IPS DF 19.7 (cell line): ENCODE data around the gene IL19.

Experiments used
- DNase-seq: peaks from one replicate; pipeline ENCODE4 v3.0.0-alpha.2; 2013; ENCODE audit warnings: low read depth, low spot score

IL19 gene, protein sequence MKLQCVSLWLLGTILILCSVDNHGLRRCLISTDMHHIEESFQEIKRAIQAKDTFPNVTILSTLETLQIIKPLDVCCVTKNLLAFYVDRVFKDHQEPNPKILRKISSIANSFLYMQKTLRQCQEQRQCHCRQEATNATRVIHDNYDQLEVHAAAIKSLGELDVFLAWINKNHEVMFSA

DNA sequence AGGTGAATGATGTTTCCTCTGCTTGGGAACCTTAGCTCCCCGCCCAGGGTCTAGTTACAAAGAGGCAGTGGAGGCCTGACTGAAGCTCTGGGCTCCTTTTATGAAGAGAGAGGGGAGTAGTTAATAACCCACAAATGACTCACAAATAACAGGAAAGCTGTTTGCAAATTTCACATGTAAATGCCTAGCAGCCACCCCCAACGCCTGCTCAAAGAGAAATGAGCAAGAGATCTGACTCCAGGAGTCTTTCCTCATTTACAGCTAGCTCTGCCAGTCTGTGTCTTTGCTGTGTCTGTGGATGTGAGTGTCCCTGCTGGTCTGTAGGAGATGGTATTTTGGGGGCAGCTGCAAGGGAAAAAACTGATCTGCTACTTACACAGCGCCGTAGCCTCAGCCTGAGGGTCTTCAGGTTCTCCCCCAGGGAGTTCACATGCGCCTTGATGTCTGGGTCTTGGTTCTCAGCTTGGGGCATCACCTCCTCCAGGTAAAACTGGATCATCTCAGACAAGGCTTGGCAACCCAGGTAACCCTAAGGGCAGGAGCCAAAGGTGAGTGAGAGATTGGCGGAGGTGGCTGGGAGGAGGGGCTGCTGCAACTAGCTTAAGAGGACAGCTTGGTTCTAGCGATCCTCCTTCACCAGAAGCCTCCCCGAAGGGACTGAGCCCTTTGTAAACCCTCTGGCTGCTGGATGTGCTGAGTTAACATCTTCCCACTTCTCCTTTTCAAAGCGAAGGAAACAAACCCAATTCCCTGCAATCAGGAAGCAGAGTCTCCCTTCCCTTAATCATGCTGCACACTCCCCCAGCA is at the start of gene IL19:
Gene IL19 (plus strand): TSS at position 243 of the 807 bp plus-strand sequence. CDS start 65,890 bp downstream, outside the sequence.
- DNase-seq = no peak

DNA sequence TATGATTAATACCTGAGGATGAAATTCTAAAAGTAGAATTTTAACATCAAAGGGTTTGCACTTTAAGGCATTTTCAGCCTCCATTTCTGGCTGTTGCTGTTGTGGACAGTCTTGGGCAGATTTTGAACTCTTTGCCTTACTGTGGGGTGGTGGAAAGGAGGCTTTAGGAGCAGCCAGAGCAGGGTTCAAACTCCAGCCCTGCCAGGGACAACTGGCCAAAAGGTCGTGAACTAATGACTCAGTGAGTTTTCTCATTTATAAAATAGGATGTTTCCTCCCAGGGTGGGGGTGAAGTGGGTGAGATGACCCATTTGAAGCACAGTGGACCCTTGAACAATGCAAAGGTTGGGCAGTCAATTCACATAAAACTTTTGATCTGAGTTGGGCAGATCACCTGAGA is 49.1 kb upstream of the IL19 start:
- no peak for DNase-seq

DNA sequence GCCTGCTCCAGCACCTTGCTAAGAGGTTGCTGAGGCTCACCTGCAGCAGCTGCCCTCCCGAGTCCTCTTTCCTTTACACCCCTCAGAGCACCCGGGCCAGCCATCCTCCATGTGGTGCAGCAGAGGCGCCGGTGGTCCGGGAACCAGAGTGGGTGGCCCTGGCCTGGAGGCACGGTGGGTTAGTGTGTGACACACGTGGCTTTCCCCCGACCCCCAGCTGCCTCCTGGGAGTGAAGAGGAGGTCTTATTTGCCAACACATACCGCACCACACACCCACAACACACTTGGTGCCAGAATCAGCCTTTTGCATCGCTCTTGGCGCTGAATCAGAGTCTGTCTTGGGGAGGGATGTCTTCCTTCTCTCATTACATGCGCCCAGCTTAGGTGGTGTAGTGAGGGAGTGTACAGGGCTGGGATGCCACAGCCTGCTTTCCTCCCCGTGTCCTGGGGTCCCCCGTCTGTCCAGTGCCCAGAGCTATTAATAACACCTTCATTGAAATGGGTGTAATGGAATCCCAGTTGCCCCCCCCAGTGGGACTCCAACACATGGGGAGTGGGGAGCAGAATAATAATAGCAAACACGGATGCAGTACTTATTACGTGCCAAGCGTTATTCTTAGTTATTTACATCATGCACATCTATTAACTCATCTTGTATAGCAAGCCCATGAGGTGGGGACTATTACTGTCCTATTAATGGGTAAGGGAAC is 47.7 kb upstream of the IL19 start:
- DNase-seq = no peak

DNA sequence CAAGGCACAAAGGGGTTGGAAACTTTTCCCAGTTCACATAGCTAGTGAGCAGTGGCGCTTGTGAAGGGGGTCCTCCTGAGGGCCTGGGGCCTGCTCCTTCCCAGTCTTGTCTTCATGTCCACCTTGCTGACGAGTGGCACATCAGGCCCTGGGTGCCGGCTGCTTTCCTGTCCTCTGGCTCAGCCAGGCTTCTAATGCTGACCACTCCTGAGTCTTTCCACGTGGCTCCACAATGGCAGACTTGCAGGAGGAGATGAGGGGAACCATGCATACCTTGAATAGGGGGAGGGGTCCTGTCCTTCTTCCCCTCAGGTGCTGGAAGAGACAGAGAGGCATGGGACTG is 47.1 kb upstream of the IL19 start:
- no peak for DNase-seq

DNA sequence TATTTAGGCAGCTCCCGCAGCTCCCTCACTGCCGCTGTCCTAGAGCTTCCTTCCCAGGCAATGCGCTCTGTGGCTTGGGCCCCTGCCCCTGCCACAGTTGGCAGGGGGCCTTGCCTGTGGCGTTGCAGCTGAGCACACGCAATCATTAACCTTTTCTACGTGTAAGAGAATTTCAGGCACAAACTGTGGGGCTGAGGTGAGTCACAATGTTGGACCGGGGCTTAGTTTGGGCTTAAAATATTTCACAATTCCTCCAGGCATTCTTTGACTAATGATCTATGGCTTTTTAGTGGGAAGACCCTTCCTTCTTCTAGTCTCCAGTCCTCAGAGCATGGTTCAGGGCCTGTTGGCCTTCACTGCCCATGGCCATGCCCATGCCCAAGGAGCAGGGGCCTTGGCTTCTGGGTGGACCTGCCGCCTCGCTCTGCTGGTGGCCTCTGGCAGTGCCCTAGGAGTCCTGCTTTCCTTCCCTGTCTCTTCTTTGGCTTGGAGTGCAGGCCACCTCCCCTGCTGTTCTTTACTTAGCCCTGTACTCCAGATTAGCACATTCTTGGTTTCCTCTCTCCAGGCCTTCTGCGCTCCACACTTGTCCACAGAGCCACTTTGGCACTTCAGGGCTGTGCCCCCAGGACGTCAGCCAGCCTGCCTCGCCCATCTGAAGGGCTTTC is 46.6 kb upstream of the IL19 start:
- no peak for DNase-seq

DNA sequence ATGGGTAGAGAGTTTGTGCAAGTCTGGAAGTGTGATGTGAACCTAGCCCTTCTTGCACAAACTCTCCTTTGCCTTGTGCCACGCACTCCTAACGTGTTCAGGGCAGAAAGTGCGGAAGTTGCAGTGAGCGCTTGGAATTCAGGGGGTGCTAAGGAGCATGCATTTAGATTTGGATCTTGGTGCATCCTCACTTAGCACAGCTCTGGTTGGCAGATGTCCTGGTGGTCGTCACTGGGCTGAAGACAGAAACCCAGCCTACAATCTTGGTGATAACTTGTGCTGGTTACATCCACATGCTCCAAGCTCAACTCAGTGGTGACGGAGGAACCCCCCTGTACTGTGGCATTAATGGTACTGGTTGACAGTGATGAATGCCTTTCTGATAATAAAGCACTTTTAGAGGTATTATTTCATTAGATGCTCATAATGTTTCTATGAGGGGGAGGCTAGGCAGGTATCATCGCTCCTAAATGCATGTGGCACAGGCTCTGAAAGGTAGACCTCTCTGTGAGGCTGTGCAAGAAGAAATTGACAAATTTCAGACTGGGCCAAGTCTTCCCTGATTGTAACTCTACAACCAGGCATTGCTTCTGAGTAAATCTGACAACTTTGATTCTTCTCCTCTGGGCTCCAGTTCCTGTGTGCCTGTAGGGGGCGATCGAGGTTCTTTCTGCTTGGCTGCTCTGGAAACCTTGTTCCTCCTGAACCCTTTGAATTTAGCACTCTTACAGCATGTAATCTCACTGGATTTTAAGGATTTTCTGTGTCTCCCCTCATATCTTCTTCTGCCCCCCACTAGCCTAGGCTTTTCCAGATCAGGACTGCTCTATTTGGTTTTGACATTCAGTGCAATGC is 45.2 kb upstream of the IL19 start:
- DNase-seq = no peak

DNA sequence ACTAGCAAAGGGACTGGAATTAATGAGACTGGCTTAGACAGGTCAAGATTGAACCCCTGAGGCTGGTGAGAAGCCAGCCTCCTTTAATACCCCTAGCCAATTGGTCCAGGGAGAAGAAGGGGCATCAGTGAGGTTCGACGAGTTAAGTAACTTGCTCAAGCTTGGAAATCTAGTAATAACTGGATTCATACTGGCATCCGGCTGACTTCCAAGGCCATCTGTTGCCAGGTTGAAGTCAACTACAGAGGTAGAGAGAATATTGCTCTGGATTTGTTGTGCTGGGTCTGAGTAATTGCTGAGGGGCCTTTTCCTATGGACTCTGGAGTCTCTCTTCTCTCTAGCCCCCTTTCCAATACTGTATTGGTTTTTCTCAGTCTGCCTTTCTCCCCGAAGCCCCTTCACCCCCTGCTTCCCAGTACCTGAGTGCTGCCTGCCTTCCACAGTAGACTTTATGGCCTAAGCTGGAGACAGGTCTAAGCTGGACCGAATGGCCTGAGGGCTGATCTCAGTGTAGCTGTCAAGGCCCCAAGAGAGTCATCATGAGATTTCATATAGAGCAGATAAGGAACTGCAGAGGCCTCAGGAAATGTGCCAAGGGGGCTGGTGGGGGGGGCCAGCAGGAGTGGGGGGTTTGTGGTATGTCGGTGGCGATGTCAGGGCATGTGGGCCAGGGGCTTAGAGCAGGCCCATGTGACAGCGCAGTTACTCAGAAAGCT is 42.4 kb upstream of the IL19 start:
- DNase-seq = no peak

DNA sequence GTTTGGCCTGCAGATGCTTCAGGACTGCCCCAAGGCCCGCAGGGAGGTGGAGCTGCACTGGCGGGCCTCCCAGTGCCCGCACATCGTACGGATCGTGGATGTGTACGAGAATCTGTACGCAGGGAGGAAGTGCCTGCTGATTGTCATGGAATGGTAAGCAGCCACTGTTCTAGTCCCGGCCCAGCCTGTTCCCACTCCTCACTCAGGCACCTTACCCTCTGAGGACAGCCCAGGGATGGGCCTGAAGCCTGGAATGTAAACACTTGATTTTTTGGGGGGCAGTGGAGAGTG is 41.9 kb upstream of the IL19 start:
- DNase-seq = no peak

DNA sequence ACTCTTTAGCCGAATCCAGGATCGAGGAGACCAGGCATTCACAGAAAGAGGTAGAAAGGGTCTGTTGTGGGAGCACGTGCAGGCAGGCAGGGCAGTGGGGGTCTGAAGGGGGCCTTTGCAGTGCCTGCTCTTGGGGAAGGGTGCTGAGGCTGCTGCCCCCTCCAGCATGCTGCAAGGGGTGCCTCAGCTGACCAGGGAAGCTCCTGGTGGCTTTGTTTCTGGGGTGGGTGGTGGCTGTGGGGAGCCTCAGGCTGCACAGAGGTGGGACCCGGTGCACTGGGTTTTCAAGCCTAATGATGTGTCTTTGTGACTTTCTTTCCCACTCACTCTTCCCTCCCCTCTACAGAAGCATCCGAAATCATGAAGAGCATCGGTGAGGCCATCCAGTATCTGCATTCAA is 41.5 kb upstream of the IL19 start:
- no peak for DNase-seq

DNA sequence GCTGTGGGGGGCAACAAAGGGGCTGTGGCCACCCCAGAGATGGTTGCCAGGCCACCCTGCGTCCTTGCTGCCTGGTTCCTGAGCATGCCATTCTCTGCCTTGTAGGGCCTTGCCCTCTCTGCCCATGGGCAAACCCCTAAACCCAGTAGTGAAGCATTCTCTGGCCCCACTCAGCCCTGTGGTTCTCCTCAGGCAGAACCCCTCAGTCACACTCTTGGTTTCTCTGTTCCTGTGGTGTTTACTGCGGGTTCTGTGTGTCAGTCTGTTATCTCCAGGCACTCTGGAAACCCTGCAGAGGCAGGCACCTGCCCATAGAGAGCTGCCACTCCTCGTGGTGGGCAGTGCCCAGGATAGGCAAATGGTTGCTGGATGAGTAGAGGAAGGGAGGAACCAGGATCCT is 41.1 kb upstream of the IL19 start:
- DNase-seq = no peak

DNA sequence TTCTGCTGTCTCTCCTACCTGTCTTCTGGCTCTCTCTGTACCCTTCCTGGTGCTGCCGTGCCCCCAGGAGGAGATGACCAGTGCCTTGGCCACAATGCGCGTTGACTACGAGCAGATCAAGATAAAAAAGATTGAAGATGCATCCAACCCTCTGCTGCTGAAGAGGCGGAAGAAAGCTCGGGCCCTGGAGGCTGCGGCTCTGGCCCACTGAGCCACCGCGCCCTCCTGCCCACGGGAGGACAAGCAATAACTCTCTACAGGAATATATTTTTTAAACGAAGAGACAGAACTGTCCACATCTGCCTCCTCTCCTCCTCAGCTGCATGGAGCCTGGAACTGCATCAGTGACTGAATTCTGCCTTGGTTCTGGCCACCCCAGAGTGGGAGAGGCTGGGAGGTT is 38.1 kb upstream of the IL19 start:
- DNase-seq = no peak

DNA sequence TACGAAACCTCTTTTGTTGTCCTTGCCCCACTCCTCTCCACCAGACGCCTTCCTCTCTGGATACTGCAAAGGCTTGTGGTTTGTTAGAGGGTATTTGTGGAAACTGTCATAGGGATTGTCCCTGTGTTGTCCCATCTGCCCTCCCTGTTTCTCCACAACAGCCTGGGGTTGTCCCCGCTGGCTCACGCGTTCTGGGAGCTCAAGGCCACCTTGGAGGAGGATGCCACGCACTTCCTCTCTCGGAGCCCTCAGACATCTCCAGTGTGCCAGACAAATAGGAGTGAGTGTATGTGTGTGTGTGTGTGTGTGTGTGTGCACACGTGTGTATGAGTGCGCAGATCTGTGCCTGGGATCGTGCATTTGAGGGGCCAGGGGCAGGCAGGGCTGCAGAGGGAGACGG is 37.6 kb upstream of the IL19 start:
- no peak for DNase-seq

DNA sequence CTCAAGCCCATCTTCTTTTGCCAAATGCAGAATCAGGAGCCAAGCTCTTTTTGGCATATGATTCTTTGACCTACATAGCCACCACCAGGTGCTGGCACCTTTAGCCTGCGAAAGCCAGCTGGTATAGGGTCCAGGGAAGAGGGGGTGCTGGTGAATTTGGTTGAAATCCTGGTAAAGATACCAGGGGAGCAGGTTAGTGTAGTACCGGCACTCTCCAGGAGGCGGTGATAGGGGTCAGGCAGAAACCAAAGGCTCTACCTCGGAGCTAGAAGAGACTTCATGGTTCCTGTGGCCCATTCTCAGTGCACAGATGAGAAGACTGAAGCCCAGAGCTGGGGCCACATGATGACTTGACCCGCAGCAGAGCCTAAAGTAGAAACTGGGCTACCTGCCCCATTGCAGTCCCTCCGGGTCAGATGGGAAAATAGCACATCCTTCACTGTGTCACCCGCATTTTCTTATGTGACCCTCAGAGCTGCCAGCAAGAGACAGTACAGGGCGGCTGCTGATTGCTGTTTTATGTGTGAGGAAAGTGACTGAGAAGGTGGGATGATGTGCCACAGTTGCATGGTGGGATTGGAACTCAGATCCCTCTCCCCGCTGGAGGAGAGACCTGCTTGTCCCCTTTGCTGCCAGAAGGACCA is 36.0 kb upstream of the IL19 start:
- DNase-seq = no peak

DNA sequence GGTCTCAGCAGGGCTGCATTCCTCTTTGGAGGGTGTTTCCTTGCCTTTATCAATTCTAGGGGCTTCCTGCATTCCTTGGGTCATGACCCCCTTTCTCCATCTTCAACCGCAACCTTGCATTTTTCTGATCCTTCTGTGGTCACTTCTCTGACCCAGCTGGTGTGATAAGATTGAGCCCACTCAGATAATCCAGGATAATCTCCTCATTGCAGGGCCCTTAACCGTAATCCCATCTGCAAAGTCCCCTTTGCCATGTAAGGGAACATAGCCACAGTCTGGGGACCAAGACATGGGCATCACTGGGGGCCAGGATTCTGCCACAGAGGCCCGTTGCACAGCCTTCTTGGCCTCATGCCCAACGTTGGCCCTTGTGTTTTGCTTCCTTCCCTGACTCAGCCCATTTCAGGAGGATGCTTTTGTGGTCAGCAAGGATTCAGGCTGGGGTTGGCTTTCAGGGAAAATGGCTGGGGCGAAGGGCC is 35.0 kb upstream of the IL19 start:
- DNase-seq = no peak

DNA sequence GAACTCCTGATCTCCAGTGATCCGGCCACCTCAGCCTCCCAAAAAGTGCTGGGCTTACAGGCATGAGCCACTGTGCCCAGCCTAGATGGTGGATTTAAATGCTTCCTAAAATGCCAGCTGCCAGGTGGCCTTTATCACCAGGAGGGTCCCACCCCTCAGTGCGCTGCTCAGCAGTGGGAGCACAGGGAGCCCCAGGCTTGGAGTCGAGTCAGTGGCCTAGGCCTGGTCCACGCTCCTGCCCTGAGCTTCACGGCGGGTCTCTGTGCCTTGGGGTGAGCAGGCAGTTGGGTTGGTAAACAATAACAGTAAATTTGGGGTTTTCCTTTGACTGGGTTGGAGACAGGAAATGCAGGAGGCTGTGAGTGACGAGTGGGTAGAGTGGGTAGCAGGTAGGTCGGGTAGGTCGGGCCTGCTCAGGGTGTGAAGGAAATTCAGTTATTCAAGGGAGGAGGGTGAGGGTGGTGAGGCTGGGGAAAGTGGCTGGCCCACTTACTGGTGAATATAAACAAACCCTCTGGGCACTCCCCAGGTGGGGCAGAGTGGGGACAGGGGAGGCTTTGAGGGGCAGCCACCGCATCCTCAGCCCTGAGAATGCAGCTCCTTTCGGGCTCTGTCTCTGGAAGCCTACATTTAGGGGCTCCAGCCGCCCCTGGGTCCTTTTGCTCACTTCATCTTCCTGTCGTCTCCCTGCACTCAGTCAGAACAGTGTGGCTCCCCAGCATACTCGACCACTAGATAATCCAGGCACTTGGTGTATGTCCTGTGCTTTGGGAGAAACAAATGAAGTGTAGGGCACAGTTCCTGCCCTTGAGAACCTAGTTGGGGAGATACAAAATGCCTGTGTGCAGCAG is 33.5 kb upstream of the IL19 start:
- DNase-seq = no peak

DNA sequence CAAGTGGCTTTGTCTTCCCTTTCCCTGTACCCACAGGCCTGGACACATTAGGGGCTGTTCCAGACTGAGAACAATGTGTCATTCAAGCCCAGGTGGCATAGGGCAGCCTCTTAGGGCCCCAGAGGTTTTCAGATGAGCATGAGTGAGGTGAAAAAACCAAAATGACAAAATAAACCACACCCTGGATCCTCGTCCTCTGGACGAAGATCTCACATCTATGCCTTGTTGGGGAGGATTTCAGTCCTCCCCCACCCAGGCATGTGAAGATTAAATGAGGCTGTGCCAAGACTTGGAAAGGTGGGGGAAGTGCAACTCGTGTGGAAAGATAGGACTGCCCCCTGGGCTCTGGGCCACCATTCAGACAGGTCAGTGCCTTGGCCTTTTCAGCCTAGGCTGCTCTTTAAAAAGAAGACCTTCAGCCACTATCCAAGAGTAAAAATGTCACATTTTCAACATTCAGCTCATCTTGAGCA is 32.8 kb upstream of the IL19 start:
- no peak for DNase-seq

DNA sequence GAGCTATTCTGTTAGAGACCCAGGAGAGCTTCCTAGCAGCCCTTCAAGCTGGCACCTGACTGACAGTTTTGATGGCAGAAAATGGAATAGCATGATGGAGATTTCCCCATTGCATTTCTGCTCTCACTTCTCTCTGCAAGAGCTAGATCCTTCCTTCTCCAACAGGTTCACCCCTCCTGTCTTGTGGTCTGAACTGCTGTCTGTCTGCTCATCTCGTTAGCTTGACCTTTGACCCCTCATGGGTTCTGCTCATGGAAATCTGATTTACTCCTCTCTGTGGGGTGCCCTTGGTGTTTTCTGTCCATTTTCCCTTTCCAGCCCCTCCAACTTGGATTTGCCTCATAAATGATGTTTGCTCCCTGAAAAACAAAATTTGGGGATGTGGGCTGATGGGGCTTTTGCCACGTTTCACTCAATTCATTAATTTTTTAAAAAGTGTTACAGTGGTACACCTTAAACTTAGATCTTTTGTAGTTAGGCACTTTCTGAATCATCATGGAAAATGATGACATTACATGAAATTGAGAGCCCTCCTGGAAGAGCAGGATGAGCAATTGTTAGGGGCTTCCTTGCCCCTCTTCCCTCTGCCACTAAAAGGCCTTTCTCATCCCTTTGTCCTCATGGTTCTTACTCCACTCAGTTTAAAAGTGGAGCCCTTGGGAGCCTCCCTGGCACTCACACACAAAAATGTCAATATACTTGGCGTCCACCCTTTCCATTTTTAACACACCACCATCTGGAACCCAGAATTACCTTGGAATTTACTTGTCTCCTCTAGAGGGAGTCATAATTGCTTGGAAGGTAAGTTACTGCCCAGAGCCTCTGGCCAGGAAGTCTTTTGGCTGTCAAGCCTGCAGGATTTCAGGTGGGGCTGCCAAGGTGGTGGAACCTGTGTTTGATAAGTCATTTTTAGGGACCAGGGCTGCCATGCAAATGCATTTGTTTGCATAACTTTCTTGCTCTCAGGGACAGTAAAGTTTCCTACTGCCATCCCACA is 31.9 kb upstream of the IL19 start:
- DNase-seq = no peak
